GM21529 (cell line): Measurements from ENCODE around the gene HSPBP1.
"Not testable (repeated sequence)": the region's sequence is repeated elsewhere in the genome, so short reads cannot be mapped to it uniquely, and the experiment has no call there.

ENCODE experiments used
- ATAC-seq: cut with Tn5 transposase; IDR thresholded peaks from one replicate; pipeline ENCODE4 v1.9.1; 2021; ENCODE audit not compliant: unreplicated experiment

Gene HSPBP1

GRCh38 chr19:55240713-55241020, 39.2 kb downstream of the HSPBP1 start:
- no peak for ATAC-seq

GRCh38 chr19:55239004-55239403, 40.9 kb downstream of the HSPBP1 start:
- ATAC-seq = no peak

- ATAC-seq = no peak
Observed at GRCh38 chr19:55238030-55238429, 41.9 kb downstream of the HSPBP1 start.

- no peak for ATAC-seq
Observed at GRCh38 chr19:55232986-55233385, 46.9 kb downstream of the HSPBP1 start.

- no peak for ATAC-seq
Observed at GRCh38 chr19:55232286-55232602, 47.7 kb downstream of the HSPBP1 start.

GRCh38 chr19:55231391-55232285, 48.3 kb downstream of the HSPBP1 start:
- ATAC-seq = no peak

GRCh38 chr19:55230780-55231179, 49.1 kb downstream of the HSPBP1 start:
- no peak for ATAC-seq

- ATAC-seq = no peak
Observed at GRCh38 chr19:55230329-55230728, 49.6 kb downstream of the HSPBP1 start.

GRCh38 chr19:55229789-55230182, 50.1 kb downstream of the HSPBP1 start:
- no peak for ATAC-seq

- no peak for ATAC-seq
Observed at GRCh38 chr19:55229145-55229788, 50.6 kb downstream of the HSPBP1 start.

- ATAC-seq = no peak
Observed at GRCh38 chr19:55228403-55229031, 51.4 kb downstream of the HSPBP1 start, which contains the start of gene TMEM86B. TSS of gene TMEM86B (minus strand) at chr19:55228763. CDS start at chr19:55228741, 22 bp downstream.

GRCh38 chr19:55228015-55228391, 51.9 kb downstream of the HSPBP1 start:
- ATAC-seq = no peak

- ATAC-seq = no peak
Observed at GRCh38 chr19:55227241-55228014, 52.5 kb downstream of the HSPBP1 start.

- no peak for ATAC-seq
Observed at GRCh38 chr19:55226788-55227187, 53.1 kb downstream of the HSPBP1 start.

- no peak for ATAC-seq
Observed at GRCh38 chr19:55226273-55226672, 53.6 kb downstream of the HSPBP1 start.

GRCh38 chr19:55225415-55225958, 54.4 kb downstream of the HSPBP1 start:
- no peak for ATAC-seq

- not testable (repeated sequence) for ATAC-seq
Observed at GRCh38 chr19:55224679-55225414, 55.1 kb downstream of the HSPBP1 start.

GRCh38 chr19:55224038-55224665, 55.8 kb downstream of the HSPBP1 start:
- no peak for ATAC-seq

- no peak for ATAC-seq
Observed at GRCh38 chr19:55223291-55224037, 56.4 kb downstream of the HSPBP1 start.
